Thymus (tissue), 14 donors: ENCODE data around the gene GOLGA8R. TPM values are rescaled to one million over a fixed set of nuclear protein-coding genes. Genes with fewer than 3 reads are reported as not detected.
"Not testable (repeated sequence)": the region's sequence is repeated elsewhere in the genome, so short reads cannot be mapped to it uniquely, and the experiment has no call there.

Source experiments
- DNase-seq, 9 donors: peaks; one replicate each; pipeline ENCODE4 v3.0.0-alpha.2; 2013; ENCODE audit warnings: low spot score in 9 of 9, low read depth in 6 of 9, missing footprints in 1 of 9
- H3K27ac ChIP-seq, 2 donors: one replicate each; pipeline ENCODE4 v1.5.1; 2013; ENCODE audit warnings: control low read depth in 1 of 2, low read depth in 1 of 2, low read length in 1 of 2, mild to moderate bottlenecking in 1 of 2, moderate library complexity in 1 of 2
- H3K27me3 ChIP-seq, 2 donors: one replicate each; pipeline ENCODE4 v1.5.1; 2013; ENCODE audit warnings: low read length in 1 of 2; ENCODE audit not compliant: control insufficient read depth in 2 of 2, insufficient read depth in 1 of 2
- H3K36me3 ChIP-seq, 2 donors: one replicate each; pipeline ENCODE4 v1.5.1; 2013; ENCODE audit warnings: low read length in 1 of 2, mild to moderate bottlenecking in 1 of 2, moderate library complexity in 1 of 2; ENCODE audit not compliant: control insufficient read depth in 2 of 2, insufficient read depth in 2 of 2
- H3K4me1 ChIP-seq, 2 donors: one replicate each; pipeline ENCODE4 v1.5.1; 2013; ENCODE audit warnings: low read length in 2 of 2; ENCODE audit not compliant: control insufficient read depth in 2 of 2, insufficient read depth in 2 of 2
- H3K4me3 ChIP-seq, 2 donors: one replicate each; pipeline ENCODE4 v1.5.1; 2013; ENCODE audit warnings: low read length in 2 of 2, control low read depth in 1 of 2, mild to moderate bottlenecking in 1 of 2
- H3K9me3 ChIP-seq, 2 donors: one replicate each; pipeline ENCODE4 v1.5.1; 2013; ENCODE audit warnings: low read length in 1 of 2, mild to moderate bottlenecking in 1 of 2; ENCODE audit not compliant: control insufficient read depth in 2 of 2, insufficient read depth in 1 of 2
- WGBS: extraction: QIAGEN DNeasy Blood & Tissue Kit; methylation state at CpG from one replicate; pipeline ENCODE4 v1.1.7; 2013; 5-methylcytosine and 5-hydroxymethylcytosine counted together
- long read RNA-seq, 10 donors: transcript quantifications; one replicate each; lab custom pipeline, GENCODE V29; 2026
- polyA plus RNA-seq: library from polyadenylated mRNA; stranded (reverse); fragments of 200-250 nt; gene quantifications from one replicate; pipeline ENCODE4 v1.2.3, GENCODE V29; 2013
- total RNA-seq: library from RNA; stranded (reverse); fragments of 120-200 nt; gene quantifications from one replicate; pipeline ENCODE4 v1.2.4, GENCODE V29; 2013
- donor health status: healthy.

Gene GOLGA8R, protein sequence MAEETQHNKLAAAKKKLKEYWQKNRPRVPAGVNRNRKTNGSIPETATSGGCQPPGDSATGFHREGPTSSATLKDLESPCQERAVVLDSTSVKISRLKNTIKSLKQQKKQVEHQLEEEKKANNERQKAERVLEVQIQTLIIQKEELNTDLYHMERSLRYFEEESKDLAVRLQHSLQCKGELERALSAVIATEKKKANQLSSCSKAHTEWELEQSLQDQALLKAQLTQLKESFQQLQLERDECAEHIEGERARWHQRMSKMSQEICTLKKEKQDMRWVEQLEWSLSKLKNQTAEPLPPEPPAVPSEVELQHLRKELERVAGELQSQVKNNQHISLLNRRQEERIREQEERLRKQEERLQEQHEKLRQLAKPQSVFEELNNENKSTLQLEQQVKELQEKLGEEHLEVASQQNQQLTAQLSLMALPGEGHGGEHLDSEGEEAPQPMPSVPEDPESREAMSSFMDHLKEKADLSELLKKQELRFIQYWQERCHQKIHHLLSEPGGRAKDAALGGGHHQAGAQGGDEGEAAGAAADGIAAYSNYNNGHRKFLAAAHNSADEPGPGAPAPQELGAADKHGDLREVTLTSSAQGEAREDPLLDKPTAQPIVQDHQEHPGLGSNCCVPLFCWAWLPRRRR
- 0.80 TPM for total RNA-seq
- 0.73 TPM for polyA plus RNA-seq
- long read RNA-seq, donor 1, result 0 reads
- long read RNA-seq, donor 2, result 0 reads
- long read RNA-seq, donor 3, result 0 reads
- long read RNA-seq, donor 4, result 0 reads
- long read RNA-seq, donor 5, partial matches to known transcripts, result 0 of 1 reads
- long read RNA-seq, donor 5, other reads (novel, unspliced or antisense), result 0 of 1 reads
- long read RNA-seq, donor 6, result 0 reads
- long read RNA-seq, donor 7, partial matches to known transcripts, result 0 of 2 reads
- long read RNA-seq, donor 7, other reads (novel, unspliced or antisense), result 0 of 2 reads
- long read RNA-seq, donor 8, result 0 reads
- long read RNA-seq, donor 9, result 0 reads
- long read RNA-seq, donor 10, partial matches to known transcripts, result 0 of 2 reads
- long read RNA-seq, donor 10, other reads (novel, unspliced or antisense), result 0 of 2 reads

DNA sequence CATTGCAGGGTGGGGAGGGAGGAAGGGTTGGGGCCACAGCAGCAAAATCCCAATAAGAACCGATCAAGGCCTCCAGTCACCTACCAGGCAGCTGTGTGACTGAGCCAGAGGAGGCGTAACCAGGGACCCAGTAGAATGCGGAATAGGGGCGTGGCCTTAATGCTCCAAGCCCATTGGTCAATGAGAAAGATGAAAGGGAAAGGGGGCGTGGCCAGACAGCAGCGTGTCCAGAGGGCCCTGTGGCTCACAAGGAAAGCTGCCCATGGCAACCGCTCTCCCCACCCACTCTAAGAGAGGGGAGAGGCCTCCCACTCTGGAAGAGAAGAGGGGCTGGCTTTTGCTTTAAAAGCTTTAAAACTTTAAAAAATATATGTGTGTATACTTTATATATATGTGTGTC, at the start of gene GOLGA8R:
TSS of gene GOLGA8R (minus strand) at position 101 of the 400 bp plus-strand sequence. CDS start at position 3, 98 bp downstream.
- H3K27ac ChIP-seq, DNase-seq, H3K9me3 ChIP-seq, H3K4me3 ChIP-seq, H3K4me1 ChIP-seq, H3K27me3 ChIP-seq, H3K36me3 ChIP-seq: not testable (repeated sequence)
- WGBS, result 98% methylated on average over 4 of the region's 7 CpGs

DNA sequence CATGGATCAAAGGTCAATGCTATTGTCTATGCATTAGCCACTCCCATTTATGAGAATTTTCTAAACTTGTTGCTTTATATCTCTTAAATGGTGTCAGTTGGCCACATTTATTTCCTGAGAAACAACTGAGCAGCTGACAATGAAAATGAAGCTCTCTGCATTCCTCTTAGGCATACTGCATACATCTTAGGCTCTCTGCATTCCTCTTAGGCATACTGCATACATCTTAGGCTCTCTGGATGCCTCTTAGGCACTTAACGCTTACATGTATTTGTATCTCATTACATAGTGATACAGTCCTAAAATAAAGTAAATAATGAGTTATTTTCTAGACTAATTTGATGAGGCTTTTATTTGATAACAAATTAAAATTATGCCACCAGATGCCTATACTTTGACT, 49.8 kb upstream of the GOLGA8R start:
- H3K27me3 ChIP-seq, H3K27ac ChIP-seq, H3K4me1 ChIP-seq, H3K4me3 ChIP-seq, H3K36me3 ChIP-seq, DNase-seq, H3K9me3 ChIP-seq: not testable (repeated sequence)
- no CpG with 5 or more reads among the region's 1 CpG for WGBS

GRCh38 chr15:30462176-30462575, 48.1 kb upstream of the GOLGA8R start:
- DNase-seq, H3K4me1 ChIP-seq, H3K36me3 ChIP-seq, H3K27ac ChIP-seq, H3K9me3 ChIP-seq, H3K27me3 ChIP-seq, H3K4me3 ChIP-seq: not testable (repeated sequence)
- WGBS, result no CpG with 5 or more reads among the region's 9 CpGs

GRCh38 chr15:30452702-30453101, 38.6 kb upstream of the GOLGA8R start:
- not testable (repeated sequence) for H3K9me3 ChIP-seq, DNase-seq, H3K36me3 ChIP-seq, H3K4me3 ChIP-seq, H3K27me3 ChIP-seq, H3K4me1 ChIP-seq, H3K27ac ChIP-seq

DNA sequence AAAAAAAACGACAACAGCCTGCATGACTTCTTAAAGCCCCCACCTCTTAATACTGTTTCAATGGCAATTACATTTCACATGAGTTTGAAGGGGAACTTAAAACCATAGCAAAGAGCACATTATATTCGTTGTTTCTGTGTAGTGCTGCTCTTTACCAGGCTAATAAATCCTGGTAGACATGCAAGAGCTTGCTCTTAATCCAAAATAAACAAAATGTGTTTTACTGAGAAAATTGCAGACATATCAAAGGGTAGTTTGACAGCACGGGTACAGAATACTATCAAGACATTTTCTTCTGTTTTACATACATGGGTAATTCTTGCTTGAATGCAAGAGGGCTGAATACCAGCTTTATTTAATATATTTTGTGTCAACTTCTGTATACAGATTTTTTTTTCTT, 24.3 kb upstream of the GOLGA8R start:
- H3K4me3 ChIP-seq, H3K27ac ChIP-seq, DNase-seq, H3K27me3 ChIP-seq, H3K36me3 ChIP-seq, H3K9me3 ChIP-seq, H3K4me1 ChIP-seq: not testable (repeated sequence)
- WGBS, result 55% methylated on average over 2 of the region's 3 CpGs

- H3K9me3 ChIP-seq, H3K4me1 ChIP-seq, H3K27me3 ChIP-seq, DNase-seq, H3K27ac ChIP-seq, H3K4me3 ChIP-seq, H3K36me3 ChIP-seq: not testable (repeated sequence)
- 99% methylated on average over 3 of the region's 5 CpGs for WGBS
Measured at GRCh38 chr15:30435878-30436277, 21.8 kb upstream of the GOLGA8R start.

DNA sequence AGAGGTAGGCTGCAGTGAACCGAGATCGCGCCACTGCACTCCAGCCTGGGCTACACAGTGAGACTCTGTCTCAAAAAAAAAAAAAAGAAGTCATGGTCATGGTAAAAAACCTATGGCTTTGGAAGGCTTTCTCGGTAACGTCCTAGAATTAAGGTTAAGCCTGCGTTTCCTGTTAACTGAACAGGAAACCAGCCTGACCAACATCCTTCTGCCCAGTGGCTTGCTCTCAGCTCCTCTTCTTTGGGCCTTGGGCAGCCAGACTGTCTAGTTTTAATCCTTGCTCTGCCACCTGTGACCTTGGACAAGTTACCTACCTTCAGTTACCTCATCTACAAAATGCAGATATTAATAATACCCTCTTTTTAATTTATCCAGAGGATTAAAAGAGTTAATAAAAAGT, 6.7 kb upstream of the GOLGA8R start:
- not testable (repeated sequence) for H3K27me3 ChIP-seq, H3K36me3 ChIP-seq, H3K27ac ChIP-seq, H3K4me1 ChIP-seq, H3K9me3 ChIP-seq, H3K4me3 ChIP-seq, DNase-seq
- WGBS, result 27% methylated on average over 6 of the region's 6 CpGs

GRCh38 chr15:30407636-30408035, 6.4 kb downstream of the GOLGA8R start:
- not testable (repeated sequence) for H3K4me3 ChIP-seq, H3K27me3 ChIP-seq, H3K9me3 ChIP-seq, H3K36me3 ChIP-seq, DNase-seq, H3K27ac ChIP-seq, H3K4me1 ChIP-seq
- 96% methylated on average over 5 of the region's 6 CpGs for WGBS

DNA sequence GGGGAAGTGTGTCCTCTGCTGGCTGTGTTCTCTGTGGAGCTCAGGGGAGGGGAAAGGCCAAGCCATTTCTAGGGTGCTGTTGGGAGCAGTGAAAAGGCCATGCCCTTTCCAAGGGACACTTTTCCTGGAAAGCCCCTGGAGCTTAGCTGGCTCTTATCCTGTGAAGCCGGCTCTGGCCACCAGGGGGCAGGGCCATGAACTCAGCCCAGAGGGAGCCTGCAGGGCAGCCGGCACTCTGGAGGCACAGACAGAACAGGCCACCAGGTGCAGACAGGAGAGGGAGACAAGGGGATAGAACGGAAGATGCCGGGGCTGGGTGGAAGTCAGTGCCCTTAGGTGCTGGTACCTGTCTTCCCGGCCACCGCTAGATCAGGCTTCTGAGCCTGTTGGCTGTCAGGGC, 15.1 kb downstream of the GOLGA8R start:
- not testable (repeated sequence) for H3K9me3 ChIP-seq, H3K4me3 ChIP-seq, H3K4me1 ChIP-seq, H3K27ac ChIP-seq, H3K36me3 ChIP-seq, DNase-seq, H3K27me3 ChIP-seq
- WGBS, result under 1% methylated on average over 2 of the region's 6 CpGs
